Astrocyte (in vitro differentiated cells and primary cell): Measurements from ENCODE around the gene DDX23. TPM values are rescaled to one million over a fixed set of nuclear protein-coding genes. Genes with fewer than 3 reads are reported as not detected.

Experiments
- DNase-seq: peaks from one replicate; pipeline ENCODE4 v3.0.0-alpha.2; 2010; ENCODE audit warnings: low read depth
- FAIRE-seq: peaks from 2 replicates; lab custom pipeline; 2011; peaks lifted over from hg19 to GRCh38; lab: Jason Lieb, UNC
- H2AFZ ChIP-seq: 2 replicates; pipeline ENCODE4 v1.6.0; 2012; ENCODE audit warnings: low read depth, low read length, inconsistent platforms
- H3K27ac ChIP-seq: 2 replicates; pipeline ENCODE4 v1.5.1; 2011; ENCODE audit warnings: low read depth, low read length, inconsistent platforms
- H3K27me3 ChIP-seq: 2 replicates; pipeline ENCODE4 v1.6.0; 2011; ENCODE audit warnings: low read length, inconsistent platforms; ENCODE audit not compliant: insufficient read depth
- H3K36me3 ChIP-seq: 2 replicates; pipeline ENCODE4 v1.5.1; 2011; ENCODE audit warnings: low read length, inconsistent platforms; ENCODE audit not compliant: insufficient read depth
- H3K4me1 ChIP-seq: 2 replicates; pipeline ENCODE4 v1.5.1; 2011; ENCODE audit warnings: low read length, inconsistent platforms; ENCODE audit not compliant: insufficient read depth
- H3K4me2 ChIP-seq: 2 replicates; pipeline ENCODE4 v1.6.0; 2012; ENCODE audit warnings: low read length, inconsistent platforms
- H3K4me3 ChIP-seq: 2 replicates; pipeline ENCODE4 v1.5.1; 2011; ENCODE audit warnings: low read depth, mild to moderate bottlenecking, low read length, inconsistent platforms; ENCODE audit not compliant: insufficient read depth
- H3K79me2 ChIP-seq: 2 replicates; pipeline ENCODE4 v1.6.0; 2012; ENCODE audit warnings: mild to moderate bottlenecking, low read length, inconsistent platforms; ENCODE audit not compliant: insufficient read depth
- H3K9ac ChIP-seq: 2 replicates; pipeline ENCODE4 v1.6.0; 2012; ENCODE audit warnings: mild to moderate bottlenecking, low read length, inconsistent platforms
- H3K9me3 ChIP-seq: 2 replicates; pipeline ENCODE4 v1.5.1; 2012; ENCODE audit warnings: low read depth, mild to moderate bottlenecking, low read length, inconsistent platforms; ENCODE audit not compliant: insufficient read depth
- H4K20me1 ChIP-seq: 2 replicates; pipeline ENCODE4 v1.6.0; 2012; ENCODE audit warnings: low read length, inconsistent platforms; ENCODE audit not compliant: insufficient read depth
- H3K27ac Mint-ChIP-seq: one replicate; pipeline ENCODE4 v1.8.0; 2021; ENCODE audit warnings: mild to moderate bottlenecking, mixed read lengths; ENCODE audit not compliant: unreplicated experiment
- H3K27me3 Mint-ChIP-seq: one replicate; pipeline ENCODE4 v1.8.0; 2021; ENCODE audit warnings: low read depth, mixed read lengths; ENCODE audit not compliant: unreplicated experiment
- H3K36me3 Mint-ChIP-seq: one replicate; pipeline ENCODE4 v1.8.0; 2021; ENCODE audit warnings: low read depth, mixed read lengths; ENCODE audit not compliant: unreplicated experiment
- H3K4me1 Mint-ChIP-seq: one replicate; pipeline ENCODE4 v1.8.0; 2021; ENCODE audit warnings: low read depth, mixed read lengths; ENCODE audit not compliant: unreplicated experiment
- H3K4me3 Mint-ChIP-seq: one replicate; pipeline ENCODE4 v1.8.0; 2021; ENCODE audit warnings: mild to moderate bottlenecking, moderate library complexity, mixed read lengths; ENCODE audit not compliant: unreplicated experiment
- H3K9me3 Mint-ChIP-seq: one replicate; pipeline ENCODE4 v1.8.0; 2021; ENCODE audit warnings: mild to moderate bottlenecking, mixed read lengths; ENCODE audit not compliant: unreplicated experiment
- CTCF ChIP-seq: IDR thresholded peaks from 2 replicates; pipeline ENCODE4 v1.5.1; 2011; ENCODE audit warnings: low read depth, mild to moderate bottlenecking, inconsistent platforms, low read length, moderate library complexity; ENCODE audit not compliant: insufficient read depth
- EZH2 ChIP-seq: IDR thresholded peaks from 2 replicates; pipeline ENCODE4 v1.6.1; 2012; ENCODE audit warnings: mild to moderate bottlenecking, low read length, inconsistent platforms; ENCODE audit not compliant: insufficient read depth
- total RNA-seq: library from RNA; stranded (reverse); gene quantifications from 2 replicates; pipeline ENCODE4 v1.2.1, GENCODE V29; 2021

Gene DDX23
- total RNA-seq, 1 donor from 2014 or later: 77.1 TPM

GRCh38 chr12:48838048-48838447, 13.9 kb downstream of the DDX23 start:
- Mint-ChIP-seq H3K4me1 (no peaks in the 10 kb centered on the region), H3K27ac (no peak overlapping the region), H3K9me3 (no peaks in the 10 kb centered on the region), H3K36me3 (peaks cover 33% of the 10 kb centered on the region), H3K4me3 (no peak overlapping the region), H3K27me3 (no peaks in the 10 kb centered on the region)
- Histone ChIP-seq H2AFZ (no peak overlapping the region), H3K4me1 (no peaks in the 10 kb centered on the region), H3K4me2 (no peak overlapping the region), H3K9me3 (no peaks in the 10 kb centered on the region), H3K36me3 (peaks cover 51% of the 10 kb centered on the region), H3K27me3 (no peaks in the 10 kb centered on the region), H3K9ac (no peak overlapping the region), H4K20me1 (peaks cover 14% of the 10 kb centered on the region), H3K4me3 (no peak overlapping the region), H3K79me2 (no peaks in the 10 kb centered on the region), H3K27ac (no peak overlapping the region)
- no peak for FAIRE-seq
- TF ChIP-seq CTCF (no peak), EZH2 (no peak)
- no peak for DNase-seq

- Mint-ChIP-seq H3K27me3 (no peaks in the 10 kb centered on the region), H3K4me3 (no peak overlapping the region), H3K4me1 (no peaks in the 10 kb centered on the region), H3K27ac (no peak overlapping the region), H3K9me3 (no peaks in the 10 kb centered on the region), H3K36me3 (peaks cover 39% of the 10 kb centered on the region)
- Histone ChIP-seq H3K4me3 (no peak overlapping the region), H3K27ac (no peak overlapping the region), H3K36me3 (peaks cover 63% of the 10 kb centered on the region), H2AFZ (no peak overlapping the region), H3K4me2 (no peak overlapping the region), H3K4me1 (no peaks in the 10 kb centered on the region), H3K9me3 (no peaks in the 10 kb centered on the region), H3K79me2 (no peaks in the 10 kb centered on the region), H4K20me1 (peaks cover 48% of the 10 kb centered on the region), H3K27me3 (no peaks in the 10 kb centered on the region), H3K9ac (no peak overlapping the region)
- FAIRE-seq (no peak), DNase-seq (no peak)
- TF ChIP-seq CTCF: no peak
- no peak for TF ChIP-seq EZH2
Measured at GRCh38 chr12:48832321-48833060, 19.5 kb downstream of the DDX23 start.

GRCh38 chr12:48831257-48831656, 20.7 kb downstream of the DDX23 start:
- FAIRE-seq (no peak), DNase-seq (no peak)
- Mint-ChIP-seq H3K36me3 (peaks cover 34% of the 10 kb centered on the region), H3K27me3 (no peaks in the 10 kb centered on the region), H3K4me3 (no peak overlapping the region), H3K4me1 (no peaks in the 10 kb centered on the region), H3K27ac (no peak overlapping the region), H3K9me3 (no peaks in the 10 kb centered on the region)
- Histone ChIP-seq H3K27ac (no peak overlapping the region), H3K36me3 (peaks cover 54% of the 10 kb centered on the region), H3K4me1 (no peaks in the 10 kb centered on the region), H3K4me3 (no peak overlapping the region), H3K9me3 (no peaks in the 10 kb centered on the region), H3K27me3 (no peaks in the 10 kb centered on the region), H3K4me2 (no peak overlapping the region), H4K20me1 (peaks cover 50% of the 10 kb centered on the region), H3K9ac (no peak overlapping the region), H2AFZ (no peak overlapping the region), H3K79me2 (no peaks in the 10 kb centered on the region)
- no peak for TF ChIP-seq EZH2
